Right atrium auricular region (tissue), 2 donors: Measurements from ENCODE around the gene KIAA1217. TPM values are rescaled to one million over a fixed set of nuclear protein-coding genes. Genes with fewer than 3 reads are reported as not detected.
A peak's percentile ranks its signal among the peaks of the same experiment; 100 is the strongest.

Source experiments
- DNase-seq: peaks from one replicate; pipeline ENCODE4 v3.0.0-alpha.2; 2019; ENCODE audit warnings: low spot score
- H3K27ac ChIP-seq, 2 donors: fragments of 200-600 bp; sonication (generic); 1 replicate in 1 of 2; 2 replicates in 1 of 2; pipeline ENCODE4 v1.5.1; 2016 to 2019
- H3K27me3 ChIP-seq, 2 donors: fragments of 200-600 bp; sonication (generic); one replicate each; pipeline versions ENCODE4 v1.5.1 to v1.6.0; 2017 to 2019
- H3K36me3 ChIP-seq: fragments of 200-600 bp; sonication (generic); one replicate; pipeline ENCODE4 v1.5.1; 2016
- H3K4me1 ChIP-seq, 2 donors: fragments of 200-600 bp; sonication (generic); one replicate each; pipeline versions ENCODE4 v1.5.1 to v1.6.0; 2017 to 2019
- H3K4me3 ChIP-seq, 2 donors: fragments of 200-600 bp; sonication (generic); 1 replicate in 1 of 2; 2 replicates in 1 of 2; pipeline ENCODE4 v1.5.1; 2017 to 2019; ENCODE audit warnings: mild to moderate bottlenecking in 1 of 2, moderate library complexity in 1 of 2
- H3K9me3 ChIP-seq, 2 donors: fragments of 200-600 bp; sonication (generic); one replicate each; pipeline ENCODE4 v1.5.1; 2019
- CTCF ChIP-seq, 2 donors: fragments of 200-600 bp; sonication (generic); IDR thresholded peaks; one replicate each; pipeline ENCODE4 v1.5.1; 2019; ENCODE audit warnings: antibody characterized with exemption in 2 of 2
- total RNA-seq, 2 donors: library from RNA; depleted of rRNA; stranded (reverse); fragments of >200 nt; gene quantifications; one replicate each; pipeline ENCODE4 v1.1.0, GENCODE V29; 2016

The KIAA1217 gene
- total RNA-seq, 2 donors from 2014 or later, result 24.0 to 33.3 TPM

GRCh38 chr10:24234784-24235183 is 25.8 kb downstream of the KIAA1217 start:
- Histone ChIP-seq H3K36me3 (no peaks in the 10 kb centered on the region), H3K4me1 (peaks cover 0 to 9% of the 10 kb centered on the region in 2 donors), H3K27ac (no peak overlapping the region), H3K4me3 (no peak overlapping the region), H3K27me3 (no peaks in the 10 kb centered on the region), H3K9me3 (no peaks in the 10 kb centered on the region)
- DNase-seq, result no peak
- TF ChIP-seq CTCF (IDR thresholded peaks at IDR 0.05), result no peak

- Histone ChIP-seq H3K36me3 (no peaks in the 10 kb centered on the region), H3K4me3 (no peak overlapping the region), H3K27me3 (no peaks in the 10 kb centered on the region), H3K9me3 (no peaks in the 10 kb centered on the region), H3K27ac (no peak overlapping the region), H3K4me1 (peaks cover 0 to 15% of the 10 kb centered on the region in 2 donors)
- no peak for DNase-seq
- TF ChIP-seq CTCF (IDR thresholded peaks at IDR 0.05), result no peak
Measured at GRCh38 chr10:24235471-24235870, 26.5 kb downstream of the KIAA1217 start.

DNA sequence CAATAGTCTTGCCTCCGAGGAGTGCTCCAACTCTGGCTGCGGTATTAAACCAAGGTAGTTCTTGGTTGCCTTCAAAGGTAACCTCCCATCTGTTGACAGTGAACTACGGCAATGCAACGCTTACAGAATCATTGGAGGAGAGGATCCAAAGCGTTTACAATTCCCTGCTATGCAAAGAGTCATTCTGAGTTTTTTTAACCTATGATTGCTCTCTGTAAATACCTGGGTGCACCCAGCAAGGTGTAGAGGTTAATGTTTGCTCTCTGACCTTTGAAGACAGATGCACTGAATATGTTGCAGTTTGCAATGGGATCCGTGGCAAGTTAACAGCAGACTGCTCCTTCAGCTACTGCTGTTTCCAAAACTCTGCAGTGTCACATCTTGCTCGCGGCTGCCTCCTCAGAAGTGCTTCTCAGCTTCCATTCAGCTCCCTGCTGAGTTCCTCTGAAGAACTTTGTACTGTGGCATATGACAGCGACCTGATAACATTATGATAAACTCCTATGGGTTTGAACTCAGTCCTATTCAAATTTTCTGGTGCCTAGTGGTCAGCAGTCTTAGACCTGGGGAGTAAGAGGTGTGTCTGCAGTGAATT is 29.0 kb downstream of the KIAA1217 start:
- no peak for TF ChIP-seq CTCF (IDR thresholded peaks at IDR 0.05)

GRCh38 chr10:24238519-24239247 is 29.7 kb downstream of the KIAA1217 start:
- TF ChIP-seq CTCF (IDR thresholded peaks at IDR 0.05), result no peak
- no peak overlapping the region for H3K27ac ChIP-seq
- no peak for DNase-seq
- H3K4me1 ChIP-seq, result peaks cover 0 to 32% of the 10 kb centered on the region in 2 donors
- no peaks in the 10 kb centered on the region for H3K36me3 ChIP-seq
- H3K9me3 ChIP-seq, result no peaks in the 10 kb centered on the region
- no peak overlapping the region for H3K4me3 ChIP-seq
- H3K27me3 ChIP-seq, result no peaks in the 10 kb centered on the region

More for the DNA sequence above, 29.0 kb downstream of the KIAA1217 start:
- Histone ChIP-seq H3K9me3 (no peaks in the 10 kb centered on the region), H3K27ac (peak overlapping the region in 1 of 2 donors; percentile 6), H3K4me3 (no peak overlapping the region), H3K4me1 (peaks cover 0 to 32% of the 10 kb centered on the region in 2 donors), H3K36me3 (no peaks in the 10 kb centered on the region), H3K27me3 (no peaks in the 10 kb centered on the region)
- DNase-seq, result no peak

- DNase-seq, result no peak
- H3K4me1 ChIP-seq, result peaks cover 0 to 32% of the 10 kb centered on the region in 2 donors
- no peak for TF ChIP-seq CTCF (IDR thresholded peaks at IDR 0.05)
- no peak overlapping the region for H3K4me3 ChIP-seq
- peak overlapping the region in 1 of 2 donors; percentile 36 for H3K27ac ChIP-seq
- no peaks in the 10 kb centered on the region for H3K36me3 ChIP-seq
- H3K9me3 ChIP-seq, result no peaks in the 10 kb centered on the region
- H3K27me3 ChIP-seq, result no peaks in the 10 kb centered on the region
Measured at GRCh38 chr10:24239289-24240040, 30.5 kb downstream of the KIAA1217 start.
